Measurements from ENCODE around the gene DAPK1. TPM values are rescaled to one million over a fixed set of nuclear protein-coding genes. Genes with fewer than 3 reads are reported as not detected.

DAPK1 gene
- total RNA-seq, 1 donor from 2014 or later = 0.79 TPM

DNA sequence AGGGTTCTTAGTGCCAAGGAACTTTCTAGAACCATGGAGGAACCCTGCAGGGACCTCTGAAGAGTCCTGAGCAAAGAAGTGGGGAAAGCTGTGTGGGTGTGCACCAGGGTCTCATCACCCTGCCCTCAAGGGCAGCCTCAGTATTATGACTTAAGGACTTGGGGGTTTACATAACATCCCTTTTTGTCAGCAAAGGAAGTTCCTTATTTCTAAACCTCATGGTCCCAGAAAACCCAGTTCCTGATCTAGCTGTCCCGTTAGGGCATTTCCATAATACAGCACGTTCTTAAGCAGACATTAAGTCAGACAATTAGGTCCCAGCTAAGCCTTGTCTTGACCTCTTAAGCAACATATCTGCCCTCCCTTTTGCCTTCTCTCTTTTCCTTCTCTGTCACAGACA is 57.3 kb downstream of the DAPK1 start:
- Histone ChIP-seq H3K27me3 (ENCODE audit: control insufficient read depth, insufficient read depth, low read length) (no peaks in the 10 kb centered on the region), H3K4me3 (ENCODE audit: low read depth, low read length) (no peak overlapping the region), H3K36me3 (ENCODE audit: control insufficient read depth, insufficient read depth, low read length) (no peaks in the 10 kb centered on the region)
- no peak for DNase-seq (ENCODE audit: low read depth)
- TF ChIP-seq, protein P1, sequence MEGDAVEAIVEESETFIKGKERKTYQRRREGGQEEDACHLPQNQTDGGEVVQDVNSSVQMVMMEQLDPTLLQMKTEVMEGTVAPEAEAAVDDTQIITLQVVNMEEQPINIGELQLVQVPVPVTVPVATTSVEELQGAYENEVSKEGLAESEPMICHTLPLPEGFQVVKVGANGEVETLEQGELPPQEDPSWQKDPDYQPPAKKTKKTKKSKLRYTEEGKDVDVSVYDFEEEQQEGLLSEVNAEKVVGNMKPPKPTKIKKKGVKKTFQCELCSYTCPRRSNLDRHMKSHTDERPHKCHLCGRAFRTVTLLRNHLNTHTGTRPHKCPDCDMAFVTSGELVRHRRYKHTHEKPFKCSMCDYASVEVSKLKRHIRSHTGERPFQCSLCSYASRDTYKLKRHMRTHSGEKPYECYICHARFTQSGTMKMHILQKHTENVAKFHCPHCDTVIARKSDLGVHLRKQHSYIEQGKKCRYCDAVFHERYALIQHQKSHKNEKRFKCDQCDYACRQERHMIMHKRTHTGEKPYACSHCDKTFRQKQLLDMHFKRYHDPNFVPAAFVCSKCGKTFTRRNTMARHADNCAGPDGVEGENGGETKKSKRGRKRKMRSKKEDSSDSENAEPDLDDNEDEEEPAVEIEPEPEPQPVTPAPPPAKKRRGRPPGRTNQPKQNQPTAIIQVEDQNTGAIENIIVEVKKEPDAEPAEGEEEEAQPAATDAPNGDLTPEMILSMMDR (IDR thresholded peaks at IDR 0.05; ENCODE audit: insufficient read depth, low read length, severe bottlenecking) = no peak
- no peak for FAIRE-seq

DNA sequence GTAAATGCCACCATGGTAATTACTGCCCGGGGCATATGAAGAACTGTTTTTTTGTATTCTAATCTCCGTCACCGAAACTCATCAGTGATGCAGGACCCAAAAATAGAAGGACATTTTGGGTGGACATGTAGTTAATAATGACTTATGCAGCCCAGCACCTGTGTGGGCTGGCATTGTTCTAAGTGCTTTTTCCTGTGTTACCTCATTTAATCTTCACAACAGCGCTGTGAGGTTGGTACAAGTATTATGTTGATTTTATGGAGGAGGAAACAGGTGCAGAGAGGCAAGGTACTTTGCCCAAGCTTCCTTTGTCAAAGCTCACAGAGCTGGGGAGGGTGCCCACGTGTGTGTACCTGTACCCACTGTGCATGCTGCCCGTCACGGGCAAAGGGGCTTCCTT is 58.4 kb downstream of the DAPK1 start:
- no peaks in the 10 kb centered on the region for H3K36me3 ChIP-seq (ENCODE audit: control insufficient read depth, insufficient read depth, low read length)
- H3K4me3 ChIP-seq (ENCODE audit: low read depth, low read length) = no peak overlapping the region
- H3K27me3 ChIP-seq (ENCODE audit: control insufficient read depth, insufficient read depth, low read length) = no peaks in the 10 kb centered on the region
- FAIRE-seq (no peak), DNase-seq (ENCODE audit: low read depth) (no peak)
- TF ChIP-seq, protein P1 (IDR thresholded peaks at IDR 0.05; ENCODE audit: insufficient read depth, low read length, severe bottlenecking) = no peak

DNA sequence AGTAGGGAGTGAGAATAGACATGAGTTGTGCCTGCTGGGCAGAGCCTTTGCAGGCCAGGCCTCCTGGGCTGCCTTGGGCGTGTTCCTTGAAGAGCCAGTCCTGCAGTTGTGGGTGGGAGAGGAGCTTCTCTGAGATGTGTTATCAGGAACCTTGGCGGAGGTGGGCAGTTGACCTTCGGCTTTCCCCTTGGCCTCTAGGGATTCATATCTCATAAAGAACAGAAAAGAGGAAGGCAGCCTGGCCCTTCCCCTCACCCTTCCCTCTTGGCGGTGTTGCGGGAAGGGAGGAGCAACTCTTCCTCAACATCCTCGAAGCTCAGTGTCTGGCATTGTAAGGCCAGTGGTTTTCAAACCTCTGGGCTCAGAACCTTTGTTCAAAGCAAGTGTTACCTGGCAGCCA is 59.2 kb downstream of the DAPK1 start:
- Histone ChIP-seq H3K27me3 (ENCODE audit: control insufficient read depth, insufficient read depth, low read length) (no peaks in the 10 kb centered on the region), H3K36me3 (ENCODE audit: control insufficient read depth, insufficient read depth, low read length) (no peaks in the 10 kb centered on the region), H3K4me3 (ENCODE audit: low read depth, low read length) (no peak overlapping the region)
- TF ChIP-seq, protein P1 (IDR thresholded peaks at IDR 0.05; ENCODE audit: insufficient read depth, low read length, severe bottlenecking) = no peak
- DNase-seq (ENCODE audit: low read depth) (no peak), FAIRE-seq (no peak)

DNA sequence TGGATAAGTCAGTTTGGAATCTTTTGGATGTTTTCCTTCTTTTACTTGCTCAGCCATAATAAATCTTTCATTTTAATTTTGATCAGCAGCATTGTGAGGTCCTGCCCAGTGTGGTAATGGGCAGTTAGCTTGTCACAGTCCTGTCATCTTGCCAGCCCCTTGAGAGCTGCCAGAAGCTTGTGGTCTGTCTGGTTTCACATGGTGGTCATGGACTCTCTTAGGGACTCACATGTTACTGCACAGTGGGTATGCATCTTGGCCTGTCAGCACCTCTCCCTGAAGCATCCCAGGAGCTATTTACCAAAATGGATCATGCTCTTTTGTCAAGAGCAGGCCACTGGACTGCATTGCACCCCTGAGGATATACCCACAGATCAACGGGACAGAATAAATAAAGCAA is 60.3 kb downstream of the DAPK1 start:
- Histone ChIP-seq H3K4me3 (ENCODE audit: low read depth, low read length) (no peak overlapping the region), H3K27me3 (ENCODE audit: control insufficient read depth, insufficient read depth, low read length) (no peaks in the 10 kb centered on the region), H3K36me3 (ENCODE audit: control insufficient read depth, insufficient read depth, low read length) (no peaks in the 10 kb centered on the region)
- FAIRE-seq (no peak), DNase-seq (ENCODE audit: low read depth) (no peak)
- TF ChIP-seq, protein P1 (IDR thresholded peaks at IDR 0.05; ENCODE audit: insufficient read depth, low read length, severe bottlenecking) = no peak

DNA sequence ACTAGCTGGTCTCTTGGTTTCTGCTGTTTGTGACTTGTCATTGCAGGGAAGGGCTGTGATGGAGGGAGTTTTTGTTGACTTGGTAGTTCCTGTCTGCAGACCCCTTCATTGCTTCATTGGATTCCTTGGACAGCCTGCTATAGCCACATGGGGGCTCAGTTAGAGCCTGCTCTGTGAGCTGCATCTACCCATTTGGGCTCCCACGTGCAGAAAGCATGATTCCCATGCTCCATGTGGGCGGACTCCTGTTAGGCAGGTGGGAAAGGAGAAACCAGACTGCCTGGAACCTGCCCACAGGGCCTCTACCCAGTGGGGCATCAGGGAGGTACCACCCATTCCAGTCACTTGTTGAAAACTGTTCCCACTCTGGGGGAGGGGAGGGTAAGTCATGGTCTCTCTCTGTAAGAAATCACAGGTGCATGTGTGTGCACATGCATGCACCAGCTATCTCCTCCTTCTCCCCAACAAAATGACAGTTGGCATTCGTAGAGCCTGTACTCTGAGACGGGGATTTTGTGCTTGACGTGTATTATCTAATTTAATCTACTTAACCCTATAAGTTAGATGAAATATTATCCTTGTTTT is 61.0 kb downstream of the DAPK1 start:
- Histone ChIP-seq H3K4me3 (ENCODE audit: low read depth, low read length) (no peak overlapping the region), H3K27me3 (ENCODE audit: control insufficient read depth, insufficient read depth, low read length) (no peaks in the 10 kb centered on the region), H3K36me3 (ENCODE audit: control insufficient read depth, insufficient read depth, low read length) (no peaks in the 10 kb centered on the region)
- no peak for FAIRE-seq
- TF ChIP-seq, protein P1 (IDR thresholded peaks at IDR 0.05; ENCODE audit: insufficient read depth, low read length, severe bottlenecking) = no peak
- no peak for DNase-seq (ENCODE audit: low read depth)

DNA sequence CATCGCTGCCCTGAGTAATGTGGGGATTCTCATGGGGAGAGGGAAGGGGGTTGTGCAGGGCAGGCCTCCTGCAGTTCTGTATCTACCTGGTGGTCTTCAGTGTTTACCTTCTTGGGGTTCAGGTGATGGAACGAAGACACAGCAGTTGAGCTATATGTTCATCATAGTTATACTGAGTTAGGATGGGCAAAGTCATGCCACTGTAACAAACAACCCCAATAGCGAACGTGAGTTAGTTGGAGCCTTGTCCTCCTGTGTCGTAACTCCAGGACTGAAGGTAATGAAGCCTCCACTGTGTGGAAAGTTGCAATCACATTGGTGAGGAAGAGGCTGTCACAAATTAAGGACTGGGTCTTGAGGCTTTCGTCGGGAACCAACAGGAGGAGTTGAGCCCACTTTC is 64.4 kb downstream of the DAPK1 start:
- no peak overlapping the region for H3K4me3 ChIP-seq (ENCODE audit: low read depth, low read length)

More for the DNA sequence above, 64.4 kb downstream of the DAPK1 start:
- Histone ChIP-seq H3K36me3 (ENCODE audit: control insufficient read depth, insufficient read depth, low read length) (no peaks in the 10 kb centered on the region), H3K27me3 (ENCODE audit: control insufficient read depth, insufficient read depth, low read length) (no peaks in the 10 kb centered on the region)
- FAIRE-seq (no peak), DNase-seq (ENCODE audit: low read depth) (no peak)
- TF ChIP-seq, protein P1 (IDR thresholded peaks at IDR 0.05; ENCODE audit: insufficient read depth, low read length, severe bottlenecking) = no peak
